ENCODE measurements around the gene NUMB.

Gene NUMB

DNA sequence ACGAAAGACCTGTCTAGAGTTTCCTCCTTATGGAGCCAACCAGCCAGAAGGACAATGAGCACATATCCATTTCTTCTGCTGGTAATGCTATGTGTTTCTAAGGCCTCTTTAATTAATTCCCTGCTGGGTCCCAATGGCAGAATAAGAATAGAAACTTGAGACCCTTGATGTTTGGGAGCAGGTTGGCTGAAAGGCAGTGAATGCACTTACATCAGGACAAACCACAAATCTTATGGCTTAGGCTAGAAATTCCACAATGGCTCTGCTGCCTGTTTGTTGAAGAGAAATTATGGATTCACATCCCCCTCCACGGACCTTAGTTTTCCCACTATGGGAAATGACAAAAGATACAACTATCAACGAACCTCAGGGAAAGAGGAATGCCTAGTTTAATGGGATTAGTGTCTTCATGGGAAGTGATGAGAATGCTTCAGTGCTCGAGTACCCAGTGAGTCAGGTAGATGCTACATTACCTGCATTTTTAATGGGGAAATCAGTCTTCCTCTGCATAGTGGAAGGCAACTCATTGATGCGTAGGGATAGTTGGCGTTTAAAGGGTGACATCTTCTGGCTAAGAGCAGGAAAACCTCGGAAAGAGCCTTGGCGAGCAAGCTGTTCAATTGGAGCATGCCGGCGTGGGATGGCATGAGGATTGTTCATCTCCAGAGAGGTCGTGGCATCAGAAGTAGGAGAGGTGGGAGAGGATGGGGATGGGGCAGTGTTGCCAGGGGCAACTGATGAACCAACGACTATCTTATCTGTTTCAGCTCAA is 174.6 kb downstream of the NUMB start:
- DNase-seq = no peak

DNA sequence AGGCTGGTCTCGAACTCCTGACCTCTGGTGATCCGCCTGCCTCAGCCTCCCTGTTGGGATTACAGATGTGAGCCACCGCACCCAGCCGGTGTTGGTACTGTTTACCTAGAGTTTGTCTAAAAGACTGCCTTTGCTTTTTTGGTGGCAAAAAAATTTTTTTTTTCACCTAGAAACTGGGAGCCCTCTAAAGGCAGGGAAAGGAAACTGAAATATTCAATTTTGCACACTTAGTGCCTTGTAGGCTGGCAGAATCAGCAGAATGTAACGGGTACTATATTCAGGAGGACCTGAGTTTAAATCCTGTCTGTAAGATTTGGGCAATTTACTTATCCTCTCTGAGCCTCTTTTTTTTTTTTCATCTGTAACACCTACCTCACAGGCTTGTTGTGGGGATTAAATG is 177.4 kb downstream of the NUMB start:
- no peak for DNase-seq

DNA sequence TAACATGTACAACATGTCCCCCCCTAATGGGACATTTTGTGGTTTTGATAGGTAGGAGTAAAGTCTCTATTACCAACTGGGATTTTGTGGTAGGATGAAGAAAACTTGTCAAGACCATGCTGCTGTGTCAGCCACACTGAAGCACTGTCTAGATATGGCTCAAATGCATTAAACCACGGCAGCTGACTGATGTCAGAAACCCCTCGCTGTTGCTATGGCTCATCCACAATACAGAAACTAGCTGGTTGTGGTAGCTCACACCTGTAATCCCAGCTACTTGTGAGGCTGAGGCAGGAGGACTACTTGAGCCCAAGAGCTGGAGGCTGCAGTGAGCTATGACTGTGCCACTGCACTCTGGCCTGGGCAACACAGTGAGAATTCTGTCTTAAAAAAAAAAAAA is 181.0 kb downstream of the NUMB start:
- no peak for DNase-seq

DNA sequence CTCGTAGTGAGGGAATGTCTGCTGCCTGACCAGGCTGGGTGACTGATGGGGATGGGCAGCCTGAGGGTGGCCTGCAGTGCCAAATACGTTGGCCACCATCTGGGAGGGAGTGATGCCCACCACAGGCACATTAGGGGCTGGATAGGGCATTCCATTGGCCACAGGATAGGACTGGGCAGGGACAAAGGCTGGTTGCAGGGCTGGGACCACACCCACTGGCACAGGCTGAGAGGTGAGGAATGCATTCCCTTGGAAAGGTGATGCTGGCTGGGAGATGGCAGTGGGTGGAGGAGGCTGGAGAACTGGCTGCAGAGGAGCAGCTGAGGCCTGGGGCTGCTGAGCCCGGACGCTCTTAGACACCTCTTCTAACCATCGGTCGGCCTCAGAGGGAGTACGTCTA is 181.5 kb downstream of the NUMB start:
- no peak for DNase-seq

DNA sequence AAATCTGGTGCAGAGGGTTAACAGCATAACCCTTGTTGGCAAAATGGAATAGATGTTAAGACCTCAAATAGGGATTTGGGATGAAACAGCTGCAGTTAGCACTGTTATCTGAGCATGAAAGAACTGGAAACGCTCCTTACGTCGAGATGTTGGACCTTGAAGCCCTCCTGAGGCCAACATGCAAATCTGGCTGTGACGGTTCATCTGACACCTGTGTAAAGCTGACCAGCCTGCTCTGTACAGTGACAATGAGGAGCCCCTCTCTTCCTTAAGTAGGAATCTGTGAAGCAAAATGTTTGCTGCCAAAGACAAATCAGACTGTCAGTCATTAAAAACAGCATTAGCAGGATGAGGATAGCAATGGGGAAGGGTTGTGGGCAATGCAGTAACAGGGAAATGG is 184.5 kb downstream of the NUMB start:
- no peak for DNase-seq

DNA sequence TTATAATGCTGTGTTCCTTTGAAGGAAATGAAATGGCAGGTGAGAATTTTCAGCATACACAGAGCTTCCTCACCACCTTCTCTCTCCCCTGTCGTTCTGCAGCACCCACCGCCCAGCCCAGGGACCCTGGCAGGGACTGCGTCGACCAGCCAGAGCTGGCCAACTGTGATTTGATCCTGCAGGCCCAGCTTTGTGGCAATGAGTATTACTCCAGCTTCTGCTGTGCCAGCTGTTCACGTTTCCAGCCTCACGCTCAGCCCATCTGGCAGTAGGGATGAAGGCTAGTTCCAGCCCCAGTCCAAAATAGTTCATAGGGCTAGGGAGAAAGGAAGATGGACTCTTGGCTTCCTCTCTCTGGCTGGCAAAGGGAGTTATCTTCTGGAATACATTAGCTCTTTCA is 186.0 kb downstream of the NUMB start:
- DNase-seq = no peak

DNA sequence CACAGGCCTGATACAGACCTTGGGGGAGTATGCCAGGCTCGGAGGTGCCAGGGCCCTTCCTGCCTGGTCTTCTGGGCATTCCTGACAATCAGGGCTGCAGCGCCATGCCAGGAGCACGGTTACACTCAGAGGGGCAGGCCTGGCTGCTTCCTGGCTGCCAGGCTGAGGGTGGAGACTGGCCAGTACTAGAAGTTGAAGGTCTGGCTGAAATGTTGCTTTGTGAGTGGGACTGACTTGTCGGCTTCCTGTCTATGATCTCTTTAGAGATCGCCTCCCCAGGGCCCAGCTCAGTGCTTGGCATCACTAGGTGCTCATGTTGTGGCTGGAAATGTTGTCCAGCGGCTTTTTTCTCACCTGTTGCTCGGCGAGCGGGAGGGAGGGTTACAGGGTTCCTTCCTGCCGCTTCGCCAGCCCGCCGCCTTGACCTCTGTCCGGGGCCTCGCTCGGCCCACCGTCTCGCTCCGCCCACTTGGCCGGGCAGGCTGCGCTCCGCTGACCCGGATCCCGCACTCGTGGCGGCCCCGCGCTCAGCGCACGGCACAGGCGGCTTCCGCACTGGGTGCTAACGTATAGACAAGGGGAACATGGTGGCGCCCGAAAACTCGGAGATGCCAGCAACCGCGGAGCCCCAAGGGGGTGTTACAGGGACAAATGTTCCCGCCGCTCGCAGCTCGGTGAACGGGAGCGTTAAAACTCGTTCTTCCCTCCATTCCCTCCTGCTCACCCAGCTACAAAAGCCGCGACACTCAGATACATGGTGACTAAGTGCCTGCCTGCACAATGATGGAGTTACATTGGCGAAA is 188.4 kb downstream of the NUMB start:
- no peak for DNase-seq

DNA sequence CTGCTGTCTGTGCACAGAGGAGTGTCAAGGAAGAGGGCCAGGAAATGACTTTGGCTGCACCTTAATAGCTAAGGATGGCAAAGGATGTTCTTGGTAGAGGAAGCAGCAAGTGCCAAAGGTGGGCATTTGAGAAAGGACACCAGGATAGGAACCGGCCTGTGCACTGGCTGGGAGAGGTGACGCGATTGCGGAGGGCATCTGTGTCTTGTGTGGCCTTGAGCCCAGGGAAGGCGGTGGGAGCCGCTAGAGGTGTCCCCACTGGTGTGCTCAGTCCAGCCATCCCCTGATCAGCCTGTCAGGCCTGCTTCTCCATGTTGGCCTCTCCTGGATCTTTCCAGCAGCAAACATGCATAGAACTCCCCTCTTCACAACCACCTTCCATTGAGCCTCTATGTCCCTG is 190.9 kb downstream of the NUMB start:
- no peak for DNase-seq

DNA sequence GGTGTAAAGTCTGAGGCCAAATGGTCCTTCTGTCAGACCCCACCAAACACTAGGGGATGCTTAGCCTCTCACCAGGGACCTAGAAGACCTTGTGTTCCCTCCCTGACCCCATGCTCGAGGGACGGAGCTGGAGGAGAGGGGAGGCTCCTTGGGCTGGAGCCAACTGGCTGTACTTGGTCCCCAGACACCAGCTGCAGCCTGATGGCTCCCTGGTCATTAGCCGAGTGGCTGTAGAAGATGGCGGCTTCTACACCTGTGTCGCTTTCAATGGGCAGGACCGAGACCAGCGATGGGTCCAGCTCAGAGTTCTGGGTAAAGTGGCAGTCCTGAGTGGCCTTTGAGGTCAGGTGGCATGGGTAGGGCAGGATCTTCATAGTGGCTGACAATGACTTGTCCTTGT is 192.0 kb downstream of the NUMB start:
- no peak for DNase-seq

DNA sequence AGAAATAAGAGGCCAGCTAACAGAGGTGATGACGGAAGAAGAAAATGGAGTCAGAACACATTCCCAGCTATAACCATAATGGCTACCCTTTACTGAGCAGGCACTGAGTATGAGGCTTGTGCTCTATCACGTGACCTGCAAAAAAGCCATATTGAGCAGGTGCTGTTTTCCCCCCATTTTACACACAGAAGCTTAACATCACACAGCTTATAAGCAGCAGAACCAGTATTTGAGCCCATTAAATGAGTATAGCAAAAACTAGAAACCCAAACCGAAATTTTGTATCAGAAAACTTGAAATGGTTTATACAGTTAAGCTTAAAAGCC is 192.7 kb downstream of the NUMB start:
- no peak for DNase-seq

DNA sequence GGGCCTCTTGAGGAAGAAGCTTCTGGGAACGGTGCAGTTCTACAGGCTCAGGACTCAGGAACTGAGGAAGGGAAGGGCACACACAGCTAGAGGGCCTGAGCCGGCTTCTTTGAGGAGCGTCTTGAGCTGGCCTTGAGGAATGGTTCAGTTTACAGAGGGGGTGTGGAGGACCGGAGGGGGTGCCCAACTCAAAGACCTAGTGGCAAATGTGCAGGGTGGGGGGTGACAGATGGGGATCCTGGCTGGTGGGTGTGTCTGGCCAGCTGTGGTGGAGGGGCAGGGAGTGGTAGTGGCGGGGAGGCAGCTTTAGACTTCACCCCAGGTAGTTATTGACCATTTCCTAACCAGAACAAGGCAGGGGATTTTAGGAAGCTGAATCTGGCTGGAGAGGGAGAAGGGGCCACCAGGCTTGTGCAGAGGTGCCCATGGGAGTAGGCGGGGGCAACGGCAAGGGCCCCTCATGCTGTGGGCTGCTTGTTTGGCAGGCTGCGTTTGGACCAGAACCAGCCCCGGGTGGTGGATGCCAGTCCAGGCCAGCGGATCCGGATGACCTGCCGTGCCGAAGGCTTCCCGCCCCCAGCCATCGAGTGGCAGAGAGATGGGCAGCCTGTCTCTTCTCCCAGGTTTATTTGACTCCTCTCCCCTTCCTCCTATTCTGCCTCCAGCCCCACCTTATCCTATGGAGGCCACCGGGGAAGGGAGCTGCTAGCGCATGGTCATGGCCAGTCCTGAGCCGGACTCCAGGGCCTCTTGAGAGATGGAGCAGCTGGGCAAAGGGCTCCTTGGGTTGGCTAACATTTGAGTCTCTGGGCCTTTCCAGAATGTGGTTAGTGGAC is 193.2 kb downstream of the NUMB start:
- DNase-seq = no peak

DNA sequence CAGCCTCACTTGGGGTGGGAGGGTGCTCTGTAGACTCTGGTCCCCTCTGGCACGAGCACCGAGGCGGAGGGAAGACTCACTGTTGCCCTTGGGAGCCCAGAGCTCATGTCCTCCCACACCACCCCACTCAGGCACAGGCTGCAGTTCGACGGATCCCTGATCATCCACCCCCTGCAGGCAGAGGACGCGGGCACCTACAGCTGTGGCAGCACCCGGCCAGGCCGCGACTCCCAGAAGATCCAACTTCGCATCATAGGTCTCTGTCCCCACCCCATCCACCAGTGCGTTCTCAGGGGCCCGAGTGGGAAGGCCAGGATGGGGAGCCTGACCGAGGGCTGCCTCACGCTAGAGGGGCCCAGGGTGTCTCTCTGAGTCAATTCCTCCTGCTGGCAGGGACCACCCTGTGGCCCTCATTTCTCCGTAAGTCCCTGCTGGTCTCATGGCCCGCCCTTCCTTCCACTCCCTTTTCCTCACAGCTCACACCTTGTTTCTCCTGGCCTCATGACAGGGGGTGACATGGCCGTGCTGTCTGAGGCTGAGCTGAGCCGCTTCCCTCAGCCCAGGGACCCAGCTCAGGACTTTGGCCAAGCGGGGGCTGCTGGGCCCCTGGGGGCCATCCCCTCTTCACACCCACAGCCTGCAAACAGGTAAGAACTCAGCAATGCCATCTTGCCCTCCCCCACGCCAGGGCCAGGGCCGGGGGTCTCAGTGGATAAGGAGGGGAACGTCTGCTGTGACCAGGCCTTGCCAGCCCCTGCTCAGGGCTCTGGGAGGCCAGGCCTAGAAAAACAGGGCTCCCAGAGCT is 194.1 kb downstream of the NUMB start:
- no peak for DNase-seq

DNA sequence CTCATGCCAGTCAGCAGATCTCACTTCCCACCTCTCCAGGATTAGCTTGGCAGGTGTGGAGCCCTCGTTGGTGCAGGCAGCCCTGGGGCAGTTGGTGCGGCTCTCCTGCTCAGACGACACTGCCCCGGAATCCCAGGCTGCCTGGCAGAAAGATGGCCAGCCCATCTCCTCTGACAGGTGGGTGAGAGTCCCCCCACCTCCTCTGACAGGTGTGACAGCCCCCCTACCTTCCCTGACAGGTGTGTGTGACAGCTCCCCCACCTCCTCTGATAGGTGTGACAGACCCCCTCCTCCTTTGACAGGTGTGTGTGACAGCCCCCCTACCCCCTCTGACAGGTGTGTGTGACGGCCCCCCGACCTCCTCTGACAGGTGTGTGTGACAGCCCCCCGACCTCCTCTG is 194.7 kb downstream of the NUMB start:
- no peak for DNase-seq

DNA sequence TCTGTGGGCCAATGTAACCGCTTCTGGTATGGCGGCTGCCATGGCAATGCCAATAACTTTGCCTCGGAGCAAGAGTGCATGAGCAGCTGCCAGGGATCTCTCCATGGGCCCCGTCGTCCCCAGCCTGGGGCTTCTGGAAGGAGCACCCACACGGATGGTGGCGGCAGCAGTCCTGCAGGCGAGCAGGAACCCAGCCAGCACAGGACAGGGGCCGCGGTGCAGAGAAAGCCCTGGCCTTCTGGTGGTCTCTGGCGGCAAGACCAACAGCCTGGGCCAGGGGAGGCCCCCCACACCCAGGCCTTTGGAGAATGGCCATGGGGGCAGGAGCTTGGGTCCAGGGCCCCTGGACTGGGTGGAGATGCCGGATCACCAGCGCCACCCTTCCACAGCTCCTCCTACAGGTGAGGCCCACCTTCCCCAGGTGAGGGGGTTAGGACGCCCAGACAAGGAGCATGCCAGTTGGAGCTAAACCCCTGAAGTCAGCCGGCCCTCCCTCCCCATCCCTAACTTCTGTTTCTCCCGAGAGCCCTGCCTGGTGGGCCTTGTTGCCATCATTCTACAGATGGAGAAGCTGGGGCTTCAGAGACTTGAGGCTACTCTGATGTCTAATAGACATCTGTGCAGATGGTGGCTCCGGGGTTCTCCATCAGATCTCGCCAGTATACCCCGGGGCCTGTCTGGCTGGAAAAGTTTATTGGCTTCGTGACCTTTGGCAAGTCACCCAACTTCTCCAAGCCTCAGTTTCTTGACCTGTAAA is 195.7 kb downstream of the NUMB start:
- DNase-seq = no peak

DNA sequence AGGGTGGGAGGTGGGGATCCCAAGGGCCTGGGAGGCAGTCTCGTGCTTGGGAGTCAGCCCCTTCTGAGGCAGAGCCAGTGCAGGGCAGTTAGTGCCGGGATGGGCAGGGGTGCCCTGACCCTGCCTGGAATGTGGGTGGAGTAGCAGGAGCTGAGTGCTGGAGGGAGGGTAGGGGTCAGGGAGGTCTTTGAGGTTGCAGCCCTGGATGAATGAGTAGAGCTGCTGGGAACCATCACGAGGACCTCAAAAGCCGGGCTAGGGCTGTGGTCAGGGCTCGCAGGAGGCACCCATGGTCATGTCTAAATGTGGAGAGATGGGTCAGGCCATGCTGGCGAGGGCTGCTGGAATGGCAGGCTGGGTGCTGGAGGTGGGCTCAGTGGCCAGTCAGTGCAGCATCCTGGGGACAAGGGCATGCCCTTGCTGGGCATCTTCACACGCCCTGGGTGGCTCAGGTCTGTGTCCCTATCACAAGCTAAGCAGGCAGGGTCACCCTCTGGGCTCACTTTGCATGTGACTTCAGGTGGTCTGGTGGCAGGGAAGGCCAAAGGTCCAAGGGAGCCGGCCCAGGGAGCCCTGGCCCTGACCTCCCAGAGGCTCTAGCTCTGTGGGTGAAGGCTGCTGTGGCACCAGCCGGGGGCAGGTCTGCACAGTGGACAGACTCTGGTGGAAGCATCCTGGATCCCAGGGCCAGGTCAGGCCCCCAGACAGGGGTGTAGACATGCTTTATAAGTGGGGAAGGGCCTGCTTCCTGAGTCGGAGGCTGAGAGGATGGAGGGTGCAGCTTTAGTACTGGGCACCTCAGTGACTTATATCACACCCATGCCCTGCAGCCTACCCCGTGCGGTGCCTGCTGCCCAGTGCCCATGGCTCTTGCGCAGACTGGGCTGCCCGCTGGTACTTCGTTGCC is 196.6 kb downstream of the NUMB start:
- DNase-seq = no peak

DNA sequence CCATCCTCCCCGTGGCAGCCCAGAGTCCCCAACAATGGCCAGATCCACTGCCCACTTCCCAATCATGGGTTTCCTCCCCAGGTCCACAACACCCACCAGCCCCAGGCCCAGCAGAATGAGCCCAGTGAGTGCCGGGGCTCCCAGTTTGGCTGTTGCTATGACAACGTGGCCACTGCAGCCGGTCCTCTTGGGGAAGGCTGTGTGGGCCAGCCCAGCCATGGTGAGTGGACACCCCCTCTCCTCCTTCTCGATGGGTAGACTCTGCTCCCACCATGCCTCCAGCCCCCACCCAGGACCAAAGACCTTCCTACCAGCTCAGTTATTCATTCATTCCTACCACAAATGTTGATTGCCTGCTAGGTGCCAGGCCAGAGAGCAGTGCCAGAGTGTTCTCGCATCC is 197.3 kb downstream of the NUMB start:
- DNase-seq = no peak

DNA sequence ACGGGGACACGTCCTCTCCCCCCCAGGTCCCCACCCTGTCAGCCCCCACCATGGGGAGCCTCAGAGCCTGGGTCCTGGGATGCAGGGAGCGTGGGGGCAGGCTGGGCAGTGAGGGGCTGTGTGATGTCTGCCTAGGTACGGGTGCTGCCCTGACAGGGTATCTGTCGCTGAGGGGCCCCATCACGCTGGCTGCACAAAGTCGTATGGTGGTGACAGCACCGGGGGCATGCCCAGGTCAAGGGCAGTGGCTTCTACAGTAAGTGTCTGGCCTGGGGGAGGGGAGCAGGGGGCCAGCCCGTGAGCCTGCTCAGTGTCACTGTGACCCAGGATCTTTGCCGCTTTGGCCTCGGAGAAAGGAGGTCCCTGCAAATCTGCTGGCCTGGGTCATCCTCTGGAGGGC is 197.8 kb downstream of the NUMB start:
- DNase-seq = no peak

DNA sequence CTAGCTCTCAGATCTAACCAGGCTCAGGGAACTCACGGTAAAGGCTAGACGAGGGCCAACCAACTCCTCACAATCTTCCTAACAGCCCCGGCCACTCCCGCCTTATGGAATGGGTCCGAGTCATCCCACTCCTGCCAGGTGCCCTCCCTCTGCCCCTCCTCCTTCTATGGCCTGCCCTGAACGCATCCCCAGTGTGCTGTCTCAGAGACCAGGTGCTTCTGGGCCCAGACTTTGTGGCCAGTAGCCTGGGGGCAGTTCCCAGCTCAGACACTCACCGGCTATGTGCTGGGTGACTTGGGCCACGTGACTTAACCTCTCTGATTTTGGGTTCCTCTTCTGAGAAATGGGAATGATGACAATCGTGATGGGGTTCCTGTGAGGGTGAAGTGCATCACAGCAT is 198.5 kb downstream of the NUMB start:
- no peak for DNase-seq

DNA sequence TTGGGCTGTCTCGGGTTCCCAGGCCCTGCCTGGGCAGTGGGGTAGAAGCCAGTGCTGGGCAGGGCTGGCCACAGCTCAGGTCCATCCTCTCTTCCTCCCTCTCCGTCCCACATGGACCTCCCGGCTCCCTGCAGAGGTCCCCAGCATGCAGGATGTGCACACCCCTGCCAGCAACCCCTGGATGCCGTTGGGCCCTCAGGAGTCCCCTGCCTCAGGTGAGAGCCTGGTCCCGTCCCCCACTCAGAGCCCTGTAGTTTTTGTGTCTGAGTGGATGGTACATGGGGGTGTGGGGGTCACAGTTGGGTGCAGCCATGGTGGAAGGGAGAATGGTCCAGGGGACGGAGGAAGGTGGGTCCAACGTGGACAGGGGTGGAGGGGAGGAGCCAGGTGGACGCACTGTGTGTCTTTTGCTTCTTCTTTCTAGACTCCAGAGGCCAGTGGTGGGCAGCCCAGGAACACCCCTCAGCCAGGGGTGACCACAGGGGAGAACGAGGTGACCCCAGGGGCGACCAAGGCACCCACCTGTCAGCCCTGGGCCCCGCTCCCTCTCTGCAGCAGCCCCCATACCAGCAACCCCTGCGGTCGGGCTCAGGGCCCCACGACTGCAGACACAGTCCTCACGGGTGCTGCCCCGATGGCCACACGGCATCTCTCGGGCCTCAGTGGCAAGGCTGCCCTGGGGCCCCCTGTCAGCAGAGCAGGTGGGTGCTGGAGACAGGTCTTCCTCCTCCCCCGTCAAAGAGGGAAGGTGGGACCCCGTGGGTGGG is 199.3 kb downstream of the NUMB start:
- no peak for DNase-seq

DNA sequence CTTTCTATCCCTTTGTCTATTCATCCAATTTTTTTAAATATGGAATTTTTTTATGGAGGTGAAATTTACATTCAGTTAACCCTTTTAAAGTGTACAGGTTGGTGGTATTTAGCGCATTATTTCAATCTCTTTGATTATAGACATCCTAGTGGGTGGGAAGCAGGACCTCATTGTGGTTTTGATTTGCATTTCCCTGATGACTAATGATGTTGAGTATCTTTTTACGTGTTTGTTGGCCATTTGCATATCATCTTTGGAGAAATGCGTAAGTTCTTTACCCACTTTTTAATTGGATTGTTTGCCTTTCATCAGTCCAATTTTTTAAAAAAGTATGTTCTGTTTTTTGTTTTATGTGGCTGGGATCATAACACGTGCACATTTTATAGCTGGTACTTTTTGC is 200.3 kb downstream of the NUMB start:
- DNase-seq = no peak

Data from CD4-positive, alpha-beta T cell treated with Interleukin-6 for 4 hours (primary cell).